ENCODE data around the gene IZUMO4.

GRCh38 chr19:2120821-2121220, 24.1 kb downstream of the IZUMO4 start:
- TF ChIP-seq, protein P1, sequence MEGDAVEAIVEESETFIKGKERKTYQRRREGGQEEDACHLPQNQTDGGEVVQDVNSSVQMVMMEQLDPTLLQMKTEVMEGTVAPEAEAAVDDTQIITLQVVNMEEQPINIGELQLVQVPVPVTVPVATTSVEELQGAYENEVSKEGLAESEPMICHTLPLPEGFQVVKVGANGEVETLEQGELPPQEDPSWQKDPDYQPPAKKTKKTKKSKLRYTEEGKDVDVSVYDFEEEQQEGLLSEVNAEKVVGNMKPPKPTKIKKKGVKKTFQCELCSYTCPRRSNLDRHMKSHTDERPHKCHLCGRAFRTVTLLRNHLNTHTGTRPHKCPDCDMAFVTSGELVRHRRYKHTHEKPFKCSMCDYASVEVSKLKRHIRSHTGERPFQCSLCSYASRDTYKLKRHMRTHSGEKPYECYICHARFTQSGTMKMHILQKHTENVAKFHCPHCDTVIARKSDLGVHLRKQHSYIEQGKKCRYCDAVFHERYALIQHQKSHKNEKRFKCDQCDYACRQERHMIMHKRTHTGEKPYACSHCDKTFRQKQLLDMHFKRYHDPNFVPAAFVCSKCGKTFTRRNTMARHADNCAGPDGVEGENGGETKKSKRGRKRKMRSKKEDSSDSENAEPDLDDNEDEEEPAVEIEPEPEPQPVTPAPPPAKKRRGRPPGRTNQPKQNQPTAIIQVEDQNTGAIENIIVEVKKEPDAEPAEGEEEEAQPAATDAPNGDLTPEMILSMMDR (optimal IDR thresholded peaks at IDR 0.05 in 1 of 3, IDR thresholded peaks at IDR 0.05 in 1 of 3, conservative IDR thresholded peaks at IDR 0.05 in 1 of 3; ENCODE audit: extremely low read depth in 1 of 3, insufficient read depth in 2 of 3, low read length in 3 of 3): no peak
- TF ChIP-seq EZH2 (IDR thresholded peaks at IDR 0.05; ENCODE audit: low read length): no peak

Data from keratinocyte (primary cell).